HTERT RPE-1 (cell line): ENCODE measurements around the gene LRFN3.
"Not testable (repeated sequence)": the region's sequence is repeated elsewhere in the genome, so short reads cannot be mapped to it uniquely, and the experiment has no call there.

ENCODE experiments used
- in situ Hi-C: fragments of 300-500 bp; cut with MboI; formaldehyde crosslinking; loops from 4 replicates; pipeline ENCODE4 v1.14.3; 2020; ENCODE audit warnings: low sequenced_read_pairs

The LRFN3 gene

GRCh38 chr19:35935911-35936737 lies at the start of gene LRFN3:
LRFN3 (plus strand) TSS chr19:35936374; CDS start chr19:35939426, 3,052 bp downstream.
- in situ Hi-C loops = no loop called here

- in situ Hi-C loops = no loop called here
Measured at GRCh38 chr19:35887197-35887596, 49.0 kb upstream of the LRFN3 start.

- in situ Hi-C loops = no loop called here
Measured at GRCh38 chr19:35888398-35888797, 47.8 kb upstream of the LRFN3 start.

GRCh38 chr19:35889370-35890112 lies 46.6 kb upstream of the LRFN3 start:
- in situ Hi-C loops = no loop called here

GRCh38 chr19:35890113-35890650 lies 46.0 kb upstream of the LRFN3 start:
- in situ Hi-C loops = no loop called here

GRCh38 chr19:35891819-35892218 lies 44.4 kb upstream of the LRFN3 start:
- in situ Hi-C loops = not testable (repeated sequence)

GRCh38 chr19:35894342-35894741 lies 41.8 kb upstream of the LRFN3 start:
- in situ Hi-C loops = no loop called here

GRCh38 chr19:35895911-35896642 lies 40.1 kb upstream of the LRFN3 start:
- in situ Hi-C loops = no loop called here

- in situ Hi-C loops = no loop called here
Measured at GRCh38 chr19:35896643-35897040, 39.5 kb upstream of the LRFN3 start.

GRCh38 chr19:35897706-35898451 lies 38.3 kb upstream of the LRFN3 start:
- in situ Hi-C loops = no loop called here

- in situ Hi-C loops = no loop called here
Measured at GRCh38 chr19:35898499-35898809, 37.7 kb upstream of the LRFN3 start.

GRCh38 chr19:35899547-35900214 lies 36.5 kb upstream of the LRFN3 start:
- in situ Hi-C loops = no loop called here

GRCh38 chr19:35901055-35901644 lies 35.0 kb upstream of the LRFN3 start:
- in situ Hi-C loops = no loop called here

GRCh38 chr19:35901854-35902661 lies 34.1 kb upstream of the LRFN3 start, which contains the start of gene HCST:
HCST (plus strand) TSS chr19:35902529; CDS start chr19:35902594, 65 bp downstream.
- in situ Hi-C loops = no loop called here

- in situ Hi-C loops = no loop called here
Measured at GRCh38 chr19:35902870-35903475, 33.2 kb upstream of the LRFN3 start.

- in situ Hi-C loops = no loop called here
Measured at GRCh38 chr19:35903550-35904179, 32.5 kb upstream of the LRFN3 start.

GRCh38 chr19:35904311-35905068 lies 31.7 kb upstream of the LRFN3 start:
- in situ Hi-C loops = no loop called here
